Kidney epithelial cell (primary cell): ENCODE results near the gene C1orf50. TPM values are rescaled to one million over a fixed set of nuclear protein-coding genes. Genes with fewer than 3 reads are reported as not detected.

Experiments
- DNase-seq: peaks from one replicate; pipeline ENCODE4 v3.0.0-alpha.2; 2010; ENCODE audit warnings: low read depth
- H3K27me3 ChIP-seq: 2 replicates; pipeline ENCODE4 v1.6.0; 2011; ENCODE audit warnings: low read length; ENCODE audit not compliant: control insufficient read depth, insufficient read depth
- H3K36me3 ChIP-seq: 2 replicates; pipeline ENCODE4 v1.5.1; 2011; ENCODE audit warnings: low read length; ENCODE audit not compliant: control insufficient read depth, insufficient read depth
- H3K4me3 ChIP-seq: 2 replicates; pipeline ENCODE4 v1.5.1; 2011; ENCODE audit warnings: low read depth, mild to moderate bottlenecking, control low read depth, low read length
- CTCF ChIP-seq: IDR thresholded peaks from 2 replicates; pipeline ENCODE4 v1.5.1; 2011; ENCODE audit warnings: mild to moderate bottlenecking, moderate library complexity, low read length, control low read depth, inconsistent platforms; ENCODE audit not compliant: insufficient read depth, poor library complexity, severe bottlenecking
- total RNA-seq: library from RNA; depleted of rRNA; stranded (reverse); fragments of >200 nt; gene quantifications from 2 replicates; pipeline ENCODE4 v1.2.3, GENCODE V29; 2015

Gene C1orf50
- total RNA-seq, 1 donor from 2014 or later = 4.6 TPM

GRCh38 chr1:42737986-42738677, 28.9 kb upstream of the C1orf50 start:
- Histone ChIP-seq H3K36me3 (no peaks in the 10 kb centered on the region), H3K4me3 (no peak overlapping the region), H3K27me3 (peaks cover 8% of the 10 kb centered on the region)
- no peak for DNase-seq
- no peak for TF ChIP-seq CTCF

DNA sequence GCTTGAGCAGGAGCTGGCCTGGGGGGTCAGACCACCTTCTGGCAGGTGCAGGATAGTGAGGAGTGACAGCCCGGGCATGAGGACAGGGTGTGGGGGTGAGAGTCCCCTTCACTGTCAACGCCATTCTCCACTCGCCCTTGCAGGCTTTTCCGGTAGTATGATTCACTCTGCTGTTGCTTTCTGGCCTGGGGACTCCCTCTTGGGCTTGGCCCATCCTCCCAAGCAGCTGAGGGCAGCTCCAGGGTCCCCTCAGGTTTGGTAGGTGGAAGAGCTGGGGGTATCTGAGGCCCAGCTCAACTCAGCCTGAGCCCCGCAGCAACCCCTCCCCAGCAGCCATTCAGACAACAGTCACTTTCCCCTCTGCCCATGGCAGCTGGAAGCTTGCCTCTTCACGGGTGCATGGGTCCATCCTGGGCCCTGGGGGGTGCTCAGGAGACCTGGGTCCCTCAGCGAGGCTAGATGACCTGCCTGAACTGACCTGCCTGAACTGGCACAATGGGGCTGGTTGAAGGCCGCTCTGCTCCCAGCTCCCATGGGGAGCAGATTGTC, 28.3 kb upstream of the C1orf50 start:
- DNase-seq = no peak
- Histone ChIP-seq H3K4me3 (no peak overlapping the region), H3K36me3 (no peaks in the 10 kb centered on the region), H3K27me3 (peaks cover 8% of the 10 kb centered on the region)
- TF ChIP-seq CTCF = no peak

DNA sequence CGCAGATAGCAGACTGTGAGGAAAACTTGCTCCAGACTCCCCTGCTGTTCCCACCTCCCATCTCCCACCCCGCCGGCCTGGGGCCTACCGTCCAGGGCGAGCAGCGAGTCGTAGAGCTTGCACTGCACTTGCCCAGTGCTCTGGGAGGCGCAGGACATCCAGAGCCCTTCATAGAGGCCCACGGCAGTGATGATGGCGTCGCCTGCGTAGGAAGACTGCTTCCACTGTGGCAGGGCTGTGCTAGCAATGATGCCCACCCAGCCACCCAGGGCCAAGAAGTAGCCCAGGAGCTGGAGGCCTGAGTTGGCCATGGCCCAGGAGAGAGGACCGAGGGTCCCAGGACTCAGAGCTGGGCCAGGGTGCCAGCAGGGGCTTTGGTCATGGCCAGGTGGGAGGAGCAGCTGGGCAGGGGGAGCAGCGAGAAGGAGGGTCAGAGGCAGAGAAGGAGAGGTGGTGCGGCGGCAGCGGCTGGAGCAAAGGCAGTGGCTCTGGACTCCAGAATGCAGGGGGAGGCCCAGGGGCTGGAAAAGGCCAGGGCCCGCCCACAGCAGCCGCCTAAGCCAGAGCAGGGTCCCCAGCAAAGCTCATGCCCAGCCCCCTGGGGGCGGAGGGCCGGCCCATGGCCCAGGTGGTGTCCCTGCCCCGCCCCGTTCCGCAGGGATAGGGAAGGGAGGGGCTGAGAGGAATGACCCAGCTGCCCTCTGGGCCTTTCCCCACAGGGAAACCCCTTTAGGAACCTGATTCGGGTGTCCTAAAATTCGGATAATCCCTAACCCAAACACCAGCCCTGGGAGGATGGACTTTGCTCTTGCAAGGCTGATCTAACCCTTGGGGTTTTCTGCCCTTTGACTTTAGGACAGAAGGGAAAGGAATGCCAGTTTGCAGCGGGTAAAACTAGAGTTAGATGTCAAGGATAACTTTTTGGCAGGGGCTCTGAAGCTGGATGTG, 27.0 kb upstream of the C1orf50 start, which contains the start of gene CLDN19:
Gene CLDN19, minus strand, starts transcription at position 484 of the 948 bp plus-strand sequence. Its CDS starts 173 bp downstream, at position 311.
- no peak for TF ChIP-seq CTCF
- DNase-seq = no peak

DNA sequence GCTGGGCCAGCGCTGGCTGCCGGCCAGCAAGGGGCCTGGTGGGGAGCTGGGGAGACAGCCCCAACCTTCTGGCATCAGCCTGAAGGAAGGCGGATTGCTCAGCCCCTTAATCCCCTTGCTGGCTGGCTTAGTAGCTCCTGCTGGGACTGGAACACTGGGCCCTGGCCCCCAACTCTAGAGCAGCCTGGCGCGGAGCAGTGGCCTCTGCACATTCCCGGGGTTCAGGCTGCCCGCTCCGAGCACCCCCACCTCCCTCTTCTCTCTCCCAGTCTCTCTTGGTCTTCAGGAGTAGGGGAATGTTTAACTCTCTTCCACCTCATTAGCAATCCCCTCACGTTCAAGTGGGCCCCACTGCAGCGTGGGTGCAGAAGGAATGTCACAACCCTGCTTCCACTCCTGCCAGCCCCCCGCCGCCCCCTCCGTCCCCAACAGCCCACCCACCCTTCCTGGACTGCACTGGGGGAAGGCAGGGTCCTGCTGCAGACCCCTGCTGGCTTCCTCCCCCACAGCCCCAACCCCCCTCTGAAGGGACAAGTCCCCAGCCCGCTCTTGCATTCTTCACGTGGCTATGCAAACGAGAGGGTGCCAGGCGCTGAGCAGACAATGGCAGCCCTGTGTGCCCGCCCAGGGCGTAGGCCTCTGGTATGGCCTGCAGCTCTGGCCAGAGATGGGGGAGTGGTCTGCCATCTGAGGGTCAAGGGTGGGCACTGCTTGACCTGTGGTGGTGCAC, 26.0 kb upstream of the C1orf50 start:
- no peak for TF ChIP-seq CTCF
- no peak for DNase-seq
- H3K36me3 ChIP-seq = no peaks in the 10 kb centered on the region
- no peak overlapping the region for H3K4me3 ChIP-seq
- peaks cover 8% of the 10 kb centered on the region for H3K27me3 ChIP-seq

More for the DNA sequence above, 27.0 kb upstream of the C1orf50 start, which contains the start of gene CLDN19:
- no peaks in the 10 kb centered on the region for H3K36me3 ChIP-seq
- peaks cover 8% of the 10 kb centered on the region for H3K27me3 ChIP-seq
- no peak within 1 kb of the TSS for H3K4me3 ChIP-seq

GRCh38 chr1:42741706-42742105, 25.3 kb upstream of the C1orf50 start:
- Histone ChIP-seq H3K36me3 (no peaks in the 10 kb centered on the region), H3K27me3 (peaks cover 8% of the 10 kb centered on the region), H3K4me3 (no peak overlapping the region)
- TF ChIP-seq CTCF = no peak
- DNase-seq = no peak
